ENCODE results near the gene AKAP4.

Gene AKAP4, protein sequence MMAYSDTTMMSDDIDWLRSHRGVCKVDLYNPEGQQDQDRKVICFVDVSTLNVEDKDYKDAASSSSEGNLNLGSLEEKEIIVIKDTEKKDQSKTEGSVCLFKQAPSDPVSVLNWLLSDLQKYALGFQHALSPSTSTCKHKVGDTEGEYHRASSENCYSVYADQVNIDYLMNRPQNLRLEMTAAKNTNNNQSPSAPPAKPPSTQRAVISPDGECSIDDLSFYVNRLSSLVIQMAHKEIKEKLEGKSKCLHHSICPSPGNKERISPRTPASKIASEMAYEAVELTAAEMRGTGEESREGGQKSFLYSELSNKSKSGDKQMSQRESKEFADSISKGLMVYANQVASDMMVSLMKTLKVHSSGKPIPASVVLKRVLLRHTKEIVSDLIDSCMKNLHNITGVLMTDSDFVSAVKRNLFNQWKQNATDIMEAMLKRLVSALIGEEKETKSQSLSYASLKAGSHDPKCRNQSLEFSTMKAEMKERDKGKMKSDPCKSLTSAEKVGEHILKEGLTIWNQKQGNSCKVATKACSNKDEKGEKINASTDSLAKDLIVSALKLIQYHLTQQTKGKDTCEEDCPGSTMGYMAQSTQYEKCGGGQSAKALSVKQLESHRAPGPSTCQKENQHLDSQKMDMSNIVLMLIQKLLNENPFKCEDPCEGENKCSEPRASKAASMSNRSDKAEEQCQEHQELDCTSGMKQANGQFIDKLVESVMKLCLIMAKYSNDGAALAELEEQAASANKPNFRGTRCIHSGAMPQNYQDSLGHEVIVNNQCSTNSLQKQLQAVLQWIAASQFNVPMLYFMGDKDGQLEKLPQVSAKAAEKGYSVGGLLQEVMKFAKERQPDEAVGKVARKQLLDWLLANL

DNA sequence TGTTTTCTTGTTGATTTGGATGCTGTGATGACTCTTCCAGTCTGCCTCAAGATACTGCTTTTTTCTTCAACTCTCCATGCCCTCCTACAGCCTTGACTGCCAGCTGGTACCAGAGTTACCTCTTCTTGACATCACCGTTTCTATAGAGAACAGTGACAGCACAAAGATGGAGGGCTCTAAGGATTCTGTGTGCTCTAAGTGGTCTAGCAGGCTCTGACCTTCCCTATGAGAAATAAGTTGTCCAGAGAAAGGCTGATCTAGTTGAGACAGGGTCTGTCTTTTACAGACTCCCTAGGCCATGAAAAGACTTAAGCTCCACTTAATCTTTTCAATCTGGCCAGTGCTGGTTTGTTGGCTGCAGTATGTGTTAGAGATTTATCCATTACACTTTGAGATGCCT lies at the start of gene AKAP4:
Gene AKAP4, minus strand, starts transcription at position 101 of the 400 bp plus-strand sequence. CDS start 118 bp downstream, outside the sequence.
- no peak for DNase-seq

DNA sequence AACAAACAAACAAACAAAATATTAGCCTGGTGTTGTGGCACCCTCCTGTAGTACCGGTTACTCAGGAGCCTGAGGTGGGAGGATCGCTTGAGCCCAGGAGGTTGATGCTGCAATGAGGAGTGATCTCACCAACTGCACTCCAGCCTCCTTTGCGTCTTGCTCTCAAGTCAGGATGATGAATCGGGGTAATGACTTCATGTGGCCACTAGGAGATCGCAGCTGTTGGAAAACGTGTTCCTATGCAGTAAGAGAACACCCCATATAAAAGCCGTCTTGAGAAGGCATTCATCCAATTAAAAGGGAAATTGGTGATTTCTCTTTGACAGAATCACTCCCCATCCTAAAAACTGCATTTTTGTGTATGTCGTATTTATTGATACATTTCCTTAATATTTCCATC lies 10.7 kb upstream of the AKAP4 start:
- DNase-seq: peak; percentile 24

DNA sequence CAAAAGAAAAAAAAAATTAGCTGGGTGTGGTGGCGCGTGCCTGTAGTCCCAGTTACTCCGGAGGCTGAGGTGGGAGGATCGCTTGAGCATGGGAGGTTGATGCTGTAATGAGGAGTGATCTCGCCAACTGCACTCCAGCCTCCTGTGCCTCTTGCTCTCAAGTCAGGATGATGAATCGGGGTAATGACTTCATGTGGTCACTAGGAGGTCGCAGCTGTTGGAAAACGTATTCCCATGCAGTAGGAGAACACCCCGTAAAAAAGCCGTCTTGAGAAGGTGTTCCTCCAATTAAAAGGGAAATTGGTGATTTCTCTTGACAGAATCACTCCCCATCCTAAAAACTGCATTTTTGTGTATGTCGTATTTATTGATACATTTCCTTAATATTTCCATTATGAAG lies 5.9 kb upstream of the AKAP4 start:
- DNase-seq: no peak

DNA sequence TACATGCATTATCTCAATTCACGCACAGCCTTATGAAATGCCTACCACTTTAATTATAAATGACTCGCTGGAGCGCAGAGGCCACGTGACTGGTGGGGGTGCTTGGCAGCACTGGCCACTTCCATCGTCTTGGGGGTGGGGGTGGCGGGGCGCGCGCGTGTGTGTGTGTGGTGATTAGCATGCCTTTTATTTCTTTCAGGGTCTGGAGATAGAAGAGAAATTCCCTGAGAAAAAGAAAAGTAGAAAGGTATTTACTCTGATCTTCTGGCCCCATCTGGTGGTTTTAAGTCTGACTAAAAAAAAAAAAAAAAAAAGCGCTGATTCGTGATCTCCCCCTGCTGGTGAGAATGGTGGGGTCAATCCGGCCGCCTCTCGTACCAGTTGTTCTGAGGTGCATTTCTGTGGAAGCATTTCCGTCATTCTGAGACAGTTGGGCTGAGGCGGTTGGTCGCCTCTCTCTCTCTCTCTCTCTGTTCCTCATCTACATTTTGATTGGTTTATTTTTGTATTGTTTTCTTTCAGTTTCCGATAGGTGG lies 3.6 kb upstream of the AKAP4 start, which contains the start of gene CCNB3:
Gene CCNB3, plus strand, starts transcription at position 402 of the 536 bp plus-strand sequence. CDS start 80,399 bp downstream, outside the sequence.
- DNase-seq: peak; percentile 86

DNA sequence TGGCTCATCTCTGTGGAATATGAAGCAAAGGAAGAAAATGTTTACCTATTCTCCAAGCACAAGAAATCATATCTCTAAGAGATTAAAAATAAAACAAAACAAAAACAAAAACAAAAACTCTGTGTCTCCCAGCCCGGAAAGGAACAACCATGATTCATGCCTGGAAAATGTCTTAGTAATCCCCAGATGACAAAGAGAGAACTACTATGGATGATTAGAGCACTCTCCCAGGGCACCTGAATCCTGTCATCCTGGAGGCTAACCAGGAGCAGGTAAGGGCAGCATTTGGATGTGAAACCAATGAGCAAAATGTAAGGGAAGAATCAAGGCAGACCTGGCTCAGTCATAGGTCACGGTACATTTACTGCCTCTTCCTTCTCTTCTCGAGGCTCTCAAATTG lies 1.7 kb upstream of the AKAP4 start:
- DNase-seq: no peak

DNA sequence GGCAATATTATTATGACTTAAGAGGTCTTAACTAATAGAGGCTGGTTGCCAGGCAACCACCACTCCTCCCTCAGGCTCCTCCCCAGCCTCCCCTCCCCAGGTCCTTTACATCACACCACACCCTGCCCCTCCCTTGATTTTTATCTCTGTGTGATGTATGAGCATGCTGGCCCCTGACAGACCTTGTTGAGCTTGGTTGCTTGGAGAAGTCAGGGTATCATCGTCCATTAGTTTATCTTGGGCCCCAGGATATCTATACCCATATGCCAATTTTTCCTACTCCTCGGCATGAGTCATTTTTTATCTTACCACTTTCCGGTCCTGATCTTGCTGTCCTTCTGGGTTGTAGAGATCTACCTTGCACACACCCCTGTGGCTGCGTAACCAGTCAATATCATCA lies 2.5 kb downstream of the AKAP4 start:
- DNase-seq: peak; percentile 88

DNA sequence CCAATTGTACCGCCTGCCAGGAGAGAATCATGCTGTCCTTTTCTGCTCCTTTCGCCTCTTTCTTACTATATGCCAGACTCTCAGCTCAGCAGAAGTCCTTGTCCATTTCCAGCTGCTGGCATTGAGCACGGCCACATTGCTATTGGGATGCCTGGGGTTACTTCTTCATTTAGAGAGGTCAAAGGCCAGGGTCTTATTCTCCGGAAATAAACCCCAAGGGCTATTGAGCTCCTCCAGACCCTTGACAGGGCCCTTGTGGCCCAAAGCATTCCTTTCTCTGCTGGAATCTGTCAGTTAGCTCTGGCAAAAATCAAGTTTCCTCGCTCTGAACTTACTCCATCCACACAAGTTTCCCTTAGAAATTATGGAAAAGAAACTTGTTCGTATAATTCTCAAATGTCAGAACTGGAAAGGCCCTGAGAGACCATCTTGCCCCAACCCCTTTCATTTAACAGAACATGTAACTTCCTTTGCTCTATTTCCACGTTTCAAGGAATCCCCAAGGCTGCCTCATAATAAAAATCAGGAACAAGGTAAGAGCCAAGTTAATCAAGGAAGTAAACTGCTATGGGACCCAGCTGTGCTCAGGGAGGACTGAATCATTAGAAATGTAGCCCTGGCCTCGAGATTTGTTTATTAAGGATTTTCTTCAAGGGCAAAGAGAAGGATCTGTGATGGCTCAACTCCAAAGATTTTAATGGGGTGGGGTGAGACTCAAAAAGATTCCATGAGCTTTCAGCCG lies 11.8 kb downstream of the AKAP4 start:
- no peak for DNase-seq

DNA sequence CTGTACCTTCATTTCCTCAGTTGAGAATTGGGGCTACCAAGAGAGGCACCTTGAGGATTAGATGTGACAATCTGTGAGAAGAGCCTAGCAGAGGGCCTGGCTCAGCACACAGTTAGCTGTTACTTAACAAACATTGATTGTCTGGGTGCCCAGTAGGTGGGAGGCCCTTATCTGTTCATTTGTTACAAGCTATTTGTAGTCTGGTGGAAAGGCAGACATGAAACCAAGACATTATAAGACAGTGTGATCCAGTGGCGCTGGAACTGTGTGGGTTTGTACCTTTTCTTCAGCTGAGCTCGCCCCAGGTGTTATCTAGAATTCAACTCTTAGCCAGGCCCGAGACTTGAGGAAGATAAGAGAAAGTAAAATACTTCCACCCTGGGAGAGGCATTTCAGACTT lies 16.9 kb downstream of the AKAP4 start:
- DNase-seq: peak; percentile 30

DNA sequence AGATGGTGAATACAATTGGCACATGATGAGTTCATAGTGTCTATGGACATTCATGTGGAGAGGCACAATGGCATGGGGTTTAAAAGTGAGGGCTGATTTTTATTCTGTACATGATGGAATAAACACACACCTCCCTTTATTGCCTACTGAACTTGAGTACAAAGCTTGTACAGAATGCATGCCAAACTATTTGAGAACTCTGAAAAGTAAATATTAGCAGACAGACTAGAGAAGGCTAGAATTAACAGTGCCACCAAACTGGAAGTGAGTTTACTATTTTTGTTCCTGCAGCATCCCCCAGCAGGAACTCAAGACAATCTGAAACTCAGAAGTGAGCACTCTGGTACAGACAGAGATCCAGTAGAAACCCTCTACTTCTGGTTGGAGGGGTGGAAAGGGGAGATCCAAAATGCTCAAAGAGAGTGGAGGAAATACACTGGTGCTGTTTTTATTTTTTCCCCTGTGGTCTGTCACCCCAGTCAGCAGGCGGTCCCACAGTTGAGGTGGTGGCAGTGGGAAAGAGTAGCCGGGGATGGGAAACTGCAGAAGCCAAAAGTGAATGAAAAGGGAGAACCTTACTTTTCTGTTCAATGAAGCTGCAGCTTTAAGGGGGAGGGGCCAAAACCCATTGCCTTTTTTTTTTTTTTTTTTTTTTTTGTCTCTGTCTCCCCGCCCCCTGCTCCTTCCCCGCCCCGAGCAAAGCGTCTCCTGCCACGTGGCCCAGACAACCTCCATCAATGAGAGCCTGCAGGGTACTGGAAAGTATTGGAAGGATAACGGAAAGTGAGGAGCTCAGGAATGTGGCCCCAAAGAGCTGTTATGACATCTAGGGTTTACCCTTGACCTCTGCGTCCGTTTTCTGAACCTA lies 20.5 kb downstream of the AKAP4 start:
- peak; percentile 45 for DNase-seq

DNA sequence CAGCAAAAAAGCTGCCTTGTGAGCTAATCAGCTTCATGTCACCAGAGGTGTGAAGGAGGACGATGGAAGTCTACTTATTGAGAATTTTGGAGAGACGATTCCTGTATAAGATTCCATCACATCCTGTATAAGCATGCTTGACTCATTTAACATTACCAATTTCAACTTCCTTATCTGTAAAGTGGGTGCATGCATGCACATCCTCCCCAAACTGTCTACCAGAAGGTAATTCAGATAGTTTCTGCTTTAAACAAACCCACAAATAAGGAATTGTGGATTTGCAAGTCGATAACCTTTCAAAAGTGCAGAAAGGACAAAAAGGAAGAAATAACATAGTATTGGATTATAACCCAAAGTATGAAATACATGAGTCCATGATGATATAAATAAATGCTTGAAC lies 31.1 kb downstream of the AKAP4 start:
- peak; percentile 7 for DNase-seq

DNA sequence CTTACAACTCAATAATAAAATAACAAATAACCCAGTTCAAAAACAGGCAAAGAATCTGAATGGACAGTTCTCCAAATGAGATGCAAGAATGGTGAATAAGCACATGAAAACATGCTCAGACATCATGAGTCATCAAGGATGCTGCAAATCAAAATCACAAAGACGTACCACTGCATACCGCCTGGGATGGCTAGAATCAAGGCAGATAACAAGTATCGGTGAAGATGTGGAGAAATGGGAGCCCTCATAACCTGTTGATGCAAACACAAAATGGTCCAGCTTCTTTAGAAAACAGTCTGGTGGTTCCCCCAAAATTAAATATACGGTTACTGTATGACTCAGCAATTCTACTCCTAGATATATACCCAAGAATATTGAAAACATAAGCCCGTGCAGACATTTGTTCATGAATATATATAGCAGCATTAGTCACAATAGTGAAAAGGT lies 32.5 kb downstream of the AKAP4 start:
- no peak for DNase-seq

DNA sequence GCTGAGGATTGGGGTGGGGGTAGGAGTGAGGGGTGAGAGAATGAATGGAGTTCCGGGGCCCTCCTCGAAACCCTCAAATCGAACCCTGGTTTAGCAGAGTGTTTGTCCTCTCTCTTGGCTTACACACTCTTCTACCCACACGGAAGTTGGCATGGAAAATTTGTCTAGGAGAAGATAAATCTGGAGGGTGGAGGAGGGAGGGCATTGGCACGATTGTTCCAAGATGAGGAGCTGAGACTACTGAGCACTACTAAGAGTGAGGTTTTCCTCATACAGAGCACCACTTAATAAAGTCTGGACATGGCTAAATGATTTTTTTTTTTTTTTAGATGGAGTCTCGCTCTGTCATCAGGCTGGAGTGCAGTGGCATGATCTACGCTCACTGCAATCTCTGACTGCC lies 33.4 kb downstream of the AKAP4 start:
- DNase-seq: no peak

DNA sequence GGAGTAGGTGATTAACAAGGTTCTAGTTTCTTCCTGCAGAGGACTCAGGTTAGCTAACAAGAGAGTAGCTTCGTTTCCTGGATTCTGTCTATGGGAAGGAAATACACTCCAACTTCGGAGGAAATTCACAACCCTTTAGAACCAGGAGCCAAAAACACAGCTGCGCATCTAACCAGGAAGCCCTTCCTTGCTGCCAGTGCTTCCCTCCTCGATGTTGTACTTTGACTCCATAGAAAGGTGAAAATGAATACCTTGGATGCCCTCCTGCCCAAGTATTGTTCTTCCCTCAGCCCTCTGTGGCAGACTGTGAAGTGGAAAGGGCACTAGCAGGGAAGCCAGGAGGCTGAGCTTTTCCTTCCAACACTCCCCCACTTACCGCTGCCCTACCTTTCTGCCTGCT lies 35.1 kb downstream of the AKAP4 start:
- no peak for DNase-seq

DNA sequence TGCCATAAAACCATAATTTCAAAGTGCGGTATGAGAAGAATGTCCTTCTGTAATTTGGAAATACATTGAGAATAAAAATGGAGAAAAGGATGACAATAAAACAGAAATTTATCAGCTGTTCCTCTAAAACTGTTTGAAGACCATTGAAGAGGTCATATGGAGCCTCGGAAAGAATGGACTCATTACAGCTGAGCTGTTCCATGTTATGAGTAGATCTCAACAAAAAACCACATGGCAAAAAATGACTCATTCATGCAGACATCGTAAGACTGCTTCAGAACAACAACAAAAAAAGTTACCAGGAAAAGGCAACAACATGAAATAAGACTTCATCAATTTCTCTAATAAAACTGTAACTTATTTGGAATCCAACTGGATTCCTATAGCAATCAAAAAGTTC lies 39.7 kb downstream of the AKAP4 start:
- no peak for DNase-seq

DNA sequence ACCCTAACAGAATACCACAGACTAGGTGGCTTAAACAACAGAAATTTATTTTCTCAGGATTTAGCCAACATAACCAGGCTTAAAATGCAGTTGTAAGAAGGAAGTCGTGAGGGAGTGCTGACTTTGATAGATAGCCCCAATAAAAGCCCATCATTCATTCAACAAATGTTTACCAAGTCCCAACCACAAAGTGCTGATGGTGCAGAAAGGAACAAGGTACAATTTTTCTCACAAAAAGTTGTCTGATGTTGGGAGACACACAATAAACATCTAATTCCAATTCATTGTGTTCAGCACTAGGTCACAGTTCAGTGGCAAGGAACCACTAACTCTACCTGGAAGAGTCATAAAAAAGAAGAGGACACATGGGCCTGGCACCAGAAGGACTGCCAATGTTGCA lies 42.2 kb downstream of the AKAP4 start:
- DNase-seq: no peak

DNA sequence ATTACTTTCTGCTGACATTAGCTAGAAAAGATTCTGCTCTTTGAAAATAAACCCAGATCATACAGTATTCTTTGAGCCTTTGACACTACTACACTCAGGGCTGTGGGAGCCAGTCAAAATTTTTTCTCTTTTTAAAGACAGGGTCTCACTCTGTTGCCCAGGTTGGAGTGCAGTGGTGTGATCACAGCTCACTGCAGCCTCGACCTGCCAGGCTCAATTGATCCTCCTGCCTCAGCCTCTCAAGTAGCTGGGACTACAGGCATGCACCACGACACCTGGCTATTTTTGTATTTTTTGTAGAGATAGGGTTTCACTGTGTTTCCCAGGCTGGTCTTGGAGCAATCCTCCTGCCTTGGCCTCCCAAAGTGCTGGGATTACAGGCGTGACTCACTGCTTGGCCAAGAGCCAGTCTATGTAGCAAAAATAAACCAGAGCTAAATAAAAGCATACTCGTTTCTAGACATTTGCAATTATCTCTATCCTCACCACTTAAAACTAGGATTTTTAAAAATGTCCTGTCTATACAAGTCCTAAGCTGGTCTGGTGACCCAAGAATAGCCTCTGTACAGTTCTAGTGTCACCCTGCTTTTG lies 43.2 kb downstream of the AKAP4 start:
- DNase-seq: no peak

DNA sequence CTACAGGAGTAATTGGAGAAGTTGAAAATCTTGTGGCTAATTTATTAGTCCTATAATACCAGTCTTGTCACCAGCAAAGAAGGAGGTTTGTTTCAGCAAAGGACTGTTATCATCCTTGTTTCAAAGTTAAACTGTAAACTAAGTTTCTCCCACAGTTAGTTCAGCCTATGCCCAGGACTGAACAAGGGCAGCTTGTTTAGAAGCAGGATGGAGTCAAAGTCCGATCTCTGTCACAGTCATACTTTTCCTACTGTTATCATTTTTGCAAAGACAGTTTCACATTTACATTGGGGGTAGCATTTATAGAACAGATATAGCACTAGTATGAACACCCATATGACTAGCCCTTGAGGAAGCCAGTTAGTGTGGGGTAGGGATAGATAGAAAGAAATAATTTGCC lies 46.4 kb downstream of the AKAP4 start:
- DNase-seq: no peak

DNA sequence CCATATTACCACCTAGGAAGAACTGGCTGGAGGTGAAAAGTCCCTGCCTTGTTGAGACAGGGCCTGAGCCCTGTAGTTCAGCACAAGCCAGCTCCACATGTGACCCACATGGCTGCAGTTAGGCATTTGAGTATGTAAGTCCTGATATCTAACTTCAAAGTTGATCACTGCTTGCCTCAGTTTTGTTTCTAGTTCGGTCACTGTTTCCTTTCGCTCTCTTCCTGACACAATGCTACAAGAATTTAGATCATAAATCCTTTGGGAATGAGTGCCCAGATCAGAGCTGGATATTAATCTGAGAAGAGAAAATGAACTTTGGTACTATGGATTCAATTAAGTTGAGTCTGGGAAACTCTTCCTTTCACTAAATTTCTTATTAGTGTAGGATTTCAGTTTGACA lies 48.4 kb downstream of the AKAP4 start:
- no peak for DNase-seq

DNA sequence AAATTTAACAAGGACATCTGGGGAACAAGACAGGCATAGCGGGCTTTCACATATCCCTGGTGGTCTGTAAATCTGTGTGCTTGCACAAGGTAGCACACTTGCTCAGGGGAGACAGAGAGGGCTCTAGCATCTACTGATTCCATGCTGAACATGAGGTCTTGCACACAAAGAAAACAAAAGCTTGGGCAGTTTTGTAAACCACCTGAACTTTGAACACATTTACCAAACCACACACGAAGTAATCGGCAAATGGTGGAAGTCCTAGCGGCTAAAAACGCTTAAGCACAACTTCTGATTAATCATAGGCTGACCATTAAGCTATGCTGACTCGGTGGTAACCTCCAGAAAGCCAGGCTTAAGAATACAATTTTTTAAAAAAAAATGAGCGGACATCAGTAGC lies 52.8 kb downstream of the AKAP4 start:
- no peak for DNase-seq

Measured in hematopoietic multipotent progenitor cell treated with erythropoietin and hydrocortisone succinate and interleukin-3 and kit ligand, for 6 days (in vitro differentiated cells).